Thyroid gland (tissue), 4 donors: ENCODE measurements around the gene ASPG. TPM values are rescaled to one million over a fixed set of nuclear protein-coding genes. Genes with fewer than 3 reads are reported as not detected.

Source experiments
- DNase-seq, 2 donors: peaks; one replicate each; pipeline ENCODE4 v3.0.0-alpha.2; 2019
- H3K27ac ChIP-seq, 3 donors: fragments of 200-600 bp; sonication (generic); 1 replicate in 2 of 3; 2 replicates in 1 of 3; pipeline ENCODE4 v1.5.1; 2016 to 2019; ENCODE audit warnings: mild to moderate bottlenecking in 1 of 3, moderate library complexity in 1 of 3
- H3K27me3 ChIP-seq: fragments of 200-600 bp; sonication (generic); one replicate; pipeline ENCODE4 v1.5.1; 2019
- H3K36me3 ChIP-seq, 2 donors: fragments of 200-600 bp; sonication (generic); one replicate each; pipeline ENCODE4 v1.5.1; 2016 to 2019
- H3K4me1 ChIP-seq, 2 donors: fragments of 200-600 bp; sonication (generic); one replicate each; pipeline ENCODE4 v1.5.1; 2017 to 2019
- H3K4me3 ChIP-seq, 3 donors: fragments of 200-600 bp; sonication (generic); replicated peaks in 1 of 3; 1 replicate in 2 of 3; 2 replicates in 1 of 3; pipeline ENCODE4 v1.5.1; 2016; ENCODE audit warnings: mild to moderate bottlenecking in 1 of 3
- H3K9me3 ChIP-seq: fragments of 200-600 bp; sonication (generic); one replicate; pipeline ENCODE4 v1.5.1; 2017
- CTCF ChIP-seq, 6 experiments: fragments of 200-600 bp in 3 of 6; fragments of 450-650 bp in 3 of 6; sonication (generic) in 3 of 6; IDR thresholded peaks; one replicate each; pipeline ENCODE4 v1.5.1; 2016 to 2019; ENCODE audit warnings: antibody characterized with exemption in 6 of 6, mild to moderate bottlenecking in 2 of 6, inconsistent platforms in 1 of 6, moderate library complexity in 1 of 6
- POLR2A ChIP-seq, 2 donors: fragments of 450-650 bp; IDR thresholded peaks; one replicate each; pipeline ENCODE4 v1.6.1; 2017; ENCODE audit warnings: antibody characterized with exemption in 2 of 2, mild to moderate bottlenecking in 2 of 2, moderate library complexity in 1 of 2
- WGBS, 2 donors: methylation state at CpG; one replicate each; pipeline ENCODE4 v1.1.5; 2017; 5-methylcytosine and 5-hydroxymethylcytosine counted together
- intact Hi-C: fragments of 100-400 bp; cut with DNase I; formaldehyde crosslinking; loops from one replicate; pipeline ENCODE4 v1.15.1; 2023
- total RNA-seq, 4 donors: library from RNA; depleted of rRNA; stranded (reverse); fragments of >200 nt; gene quantifications; one replicate each; pipeline ENCODE4 v1.2.3, GENCODE V29; 2016

Gene ASPG
- total RNA-seq, 4 donors from 2014 or later = 7.5 to 24.0 (median 15.2) TPM

GRCh38 chr14:104049576-104050240 is 35.8 kb upstream of the ASPG start:
- H3K4me3 ChIP-seq = peak overlapping the region in 2 of 3 donors; percentile 4
- TF ChIP-seq CTCF (IDR thresholded peaks at IDR 0.05) (no peak), POLR2A (IDR thresholded peaks at IDR 0.05) (peak in 1 of 2 donors; percentile 66)
- H3K27ac ChIP-seq = peak overlapping the region; percentile 96 to 98 (median 96)
- peak; percentile 89 to 92 for DNase-seq
- H3K9me3 ChIP-seq = no peaks in the 10 kb centered on the region
- intact Hi-C loops = no loop called here
- H3K4me1 ChIP-seq = peaks cover 47 to 54% of the 10 kb centered on the region in 2 donors
- H3K36me3 ChIP-seq = no peaks in the 10 kb centered on the region
- H3K27me3 ChIP-seq = no peaks in the 10 kb centered on the region
- WGBS, 2 donors = 45 to 51% methylated on average over 9 of the region's 9 CpGs

DNA sequence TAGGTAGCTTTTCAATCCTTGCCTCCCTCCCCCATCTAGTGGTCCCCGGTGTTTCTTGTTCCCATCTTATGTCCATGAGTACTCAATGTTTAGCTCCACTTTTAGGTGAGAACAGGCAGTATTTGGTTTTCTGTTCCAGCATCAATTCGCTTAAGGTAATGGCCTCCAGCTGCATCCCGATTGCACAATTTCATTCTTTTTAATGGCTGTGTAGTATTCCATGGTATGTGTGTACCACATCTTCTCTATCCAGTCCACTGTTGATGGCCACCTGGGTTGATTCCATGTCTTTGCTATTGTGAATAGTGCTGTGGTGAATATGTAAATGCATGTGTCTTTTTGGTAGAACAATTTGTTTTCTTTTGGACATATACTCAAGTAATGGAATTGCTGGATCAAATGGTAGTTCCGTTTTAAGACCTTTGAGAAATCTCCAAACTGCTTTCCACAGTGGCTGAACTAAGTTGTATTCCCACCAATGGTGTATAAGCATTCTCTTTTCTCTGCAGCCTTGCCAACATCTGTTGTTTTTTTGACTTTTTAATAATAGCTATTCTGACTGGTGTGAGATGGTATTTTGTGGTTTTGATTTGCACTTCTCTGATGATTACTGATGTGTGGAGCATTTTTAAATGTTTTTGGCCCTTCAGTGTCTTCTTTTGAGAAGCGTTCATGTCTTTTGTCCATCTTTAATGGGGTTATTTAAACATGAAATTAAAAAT is 34.2 kb upstream of the ASPG start:
- intact Hi-C loops = no loop called here
- no peaks in the 10 kb centered on the region for H3K9me3 ChIP-seq
- peaks cover 47 to 54% of the 10 kb centered on the region in 2 donors for H3K4me1 ChIP-seq
- no peak for DNase-seq
- no peaks in the 10 kb centered on the region for H3K27me3 ChIP-seq
- TF ChIP-seq CTCF (IDR thresholded peaks at IDR 0.05) (no peak), POLR2A (IDR thresholded peaks at IDR 0.05) (peak in 1 of 2 donors; percentile 29)
- 89 to 90% methylated on average over 5 of the region's 5 CpGs for WGBS, 2 donors
- no peaks in the 10 kb centered on the region for H3K36me3 ChIP-seq
- H3K4me3 ChIP-seq = peak overlapping the region in 1 of 3 donors; percentile 5
- peak overlapping the region; percentile 96 to 98 (median 96) for H3K27ac ChIP-seq

DNA sequence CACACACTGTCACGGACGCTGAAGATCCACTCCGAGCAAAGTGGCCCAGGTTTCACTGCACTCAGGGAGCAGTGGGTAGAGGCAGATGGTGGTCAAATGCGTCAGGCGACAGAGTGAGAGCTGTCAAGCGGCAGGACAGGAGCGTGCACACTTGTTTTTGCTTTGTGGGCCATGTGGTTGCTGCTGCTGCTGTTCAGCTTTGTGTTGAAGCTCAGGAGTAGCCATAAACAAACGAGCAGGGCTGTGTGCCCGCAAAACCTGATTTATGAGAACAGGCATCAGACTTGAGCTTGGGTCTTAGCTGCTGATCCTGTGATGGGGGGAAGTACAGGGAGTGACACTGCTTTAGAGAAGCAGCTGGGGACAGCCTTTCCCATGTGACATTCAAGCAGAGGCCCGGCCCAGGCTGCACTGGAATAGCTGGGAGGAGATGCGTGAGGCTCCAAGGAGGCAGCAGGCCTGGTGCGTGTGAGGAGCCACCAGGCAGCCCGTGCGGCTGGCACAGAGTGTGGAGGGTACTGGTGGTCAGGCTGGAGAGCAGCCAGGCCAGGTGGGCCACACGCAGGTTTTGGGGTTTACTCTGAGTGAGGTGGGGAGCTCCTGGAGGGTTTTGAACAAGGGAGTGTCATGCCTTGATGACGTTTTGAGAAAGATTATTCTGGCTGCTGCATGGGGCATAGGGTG is 31.1 kb upstream of the ASPG start:
- H3K27ac ChIP-seq = no peak overlapping the region
- no peaks in the 10 kb centered on the region for H3K9me3 ChIP-seq
- TF ChIP-seq POLR2A (IDR thresholded peaks at IDR 0.05) = no peak
- no peak for TF ChIP-seq CTCF (IDR thresholded peaks at IDR 0.05)
- no peak for DNase-seq
- intact Hi-C loops = no loop called here
- no peaks in the 10 kb centered on the region for H3K36me3 ChIP-seq
- peaks cover 29 to 36% of the 10 kb centered on the region in 2 donors for H3K4me1 ChIP-seq
- 87 to 89% methylated on average over 15 to 16 of the region's 16 CpGs for WGBS, 2 donors
- H3K4me3 ChIP-seq = no peak overlapping the region
- no peaks in the 10 kb centered on the region for H3K27me3 ChIP-seq

DNA sequence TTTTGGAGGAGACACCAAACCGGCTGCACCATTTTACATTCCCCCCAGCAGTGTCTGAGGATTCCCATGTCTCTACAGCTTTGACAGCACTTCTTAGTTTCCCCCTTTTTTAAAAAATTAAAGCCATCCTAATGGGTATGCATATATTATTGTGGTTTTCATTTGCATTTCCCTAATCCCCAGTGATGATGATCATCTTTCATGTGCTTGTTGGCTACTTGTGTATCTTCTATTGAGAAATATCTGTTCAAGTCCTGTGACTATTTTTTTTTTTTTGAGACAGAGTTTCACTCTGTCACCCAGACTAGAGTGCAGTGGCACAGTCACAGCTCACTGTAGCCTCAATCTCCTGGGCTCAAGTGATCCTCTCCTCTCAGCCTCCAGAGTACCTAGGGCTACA is 23.2 kb upstream of the ASPG start:
- Histone ChIP-seq H3K4me3 (no peak overlapping the region), H3K27ac (no peak overlapping the region), H3K36me3 (no peaks in the 10 kb centered on the region), H3K4me1 (no peaks in the 10 kb centered on the region), H3K9me3 (no peaks in the 10 kb centered on the region), H3K27me3 (no peaks in the 10 kb centered on the region)
- DNase-seq = no peak
- WGBS, 2 donors = 94% methylated on average over 1 of the region's 1 CpG
- no peak for TF ChIP-seq POLR2A (IDR thresholded peaks at IDR 0.05)
- no peak for TF ChIP-seq CTCF (IDR thresholded peaks at IDR 0.05)
- intact Hi-C loops = no loop called here
